HCT116 (cell line): Measurements from ENCODE around the gene DPEP3. TPM values are rescaled to one million over a fixed set of nuclear protein-coding genes. Genes with fewer than 3 reads are reported as not detected.

ENCODE experiments used
- ATAC-seq: fragments of 200-7000 bp; cut with Tn5 transposase; 2 replicates; pipeline ENCODE4 v1.9.1; 2020; ENCODE audit warnings: mild to moderate bottlenecking, moderate library complexity
- BruUV-seq: library from RNA; stranded (reverse); fragments of 400-500 nt; replicated peaks from 2 replicates; lab custom pipeline; 2021; lab: Mats Ljungman, UMichigan
- CTCF ChIA-PET: fragments of 300-600 bp; sonication (Branson Sonifier 250); formaldehyde crosslinking; loops from one replicate; lab custom pipeline; 2021; ENCODE audit warnings: antibody characterized with exemption; lab: Charles Lee
- POLR2A ChIA-PET: fragments of 300-600, 350-600 bp; sonication (Branson Sonifier 250); formaldehyde crosslinking; loops from one replicate; lab custom pipeline; 2021; ENCODE audit warnings: antibody characterized with exemption; lab: Charles Lee
- RAD21 ChIA-PET, 2 experiments: fragments of 300-600 bp; sonication (Branson Sonifier 250); formaldehyde crosslinking; loops; one replicate each; lab custom pipeline; 2023; ENCODE audit warnings: low total read pairs in 2 of 2; ENCODE audit not compliant: uncharacterized antibody in 2 of 2, unreplicated experiment in 2 of 2, low non-redundant PET in 1 of 2; lab: Charles Lee
- DNase-seq: peaks from one replicate; pipeline ENCODE4 v3.0.0-alpha.2; 2010; ENCODE audit warnings: low read depth, low spot score
- H2AFZ ChIP-seq: fragments of 200-600 bp; shearing (Covaris generic), sonication (generic); 2 replicates; pipeline ENCODE4 v1.6.1; 2017; ENCODE audit warnings: low read depth, mixed run types, mixed read lengths, antibody characterized with exemption, low read length; ENCODE audit not compliant: poor library complexity, severe bottlenecking
- H3K27ac ChIP-seq: 2 replicates; pipeline ENCODE4 v1.5.1; 2012; ENCODE audit warnings: low read depth, low read length
- H3K27me3 ChIP-seq: fragments of 200-600 bp; sonication (generic); 2 replicates; pipeline ENCODE4 v1.6.1; 2016; ENCODE audit warnings: mixed run types, low read length, mixed read lengths; ENCODE audit not compliant: insufficient read depth
- H3K36me3 ChIP-seq, 2 experiments: fragments of 200-500 bp in 1 of 2; fragments of 200-600 bp in 1 of 2; sonication (Bioruptor generic) in 1 of 2; sonication (generic) in 1 of 2; 2 replicates each; pipeline versions ENCODE4 v1.5.1 to v1.6.1; 2014 to 2016; ENCODE audit warnings: low read length in 2 of 2, inconsistent platforms in 1 of 2, mixed read lengths in 1 of 2, mixed run types in 1 of 2; ENCODE audit not compliant: insufficient read depth in 2 of 2, control insufficient read depth in 1 of 2
- H3K4me1 ChIP-seq, 2 experiments: fragments of 200-600 bp in 1 of 2; sonication (generic) in 1 of 2; 2 replicates each; pipeline versions ENCODE4 v1.5.1 to v1.6.1; 2012 to 2017; ENCODE audit warnings: low read length in 2 of 2, inconsistent platforms in 1 of 2, mild to moderate bottlenecking in 1 of 2, mixed read lengths in 1 of 2, mixed run types in 1 of 2, moderate library complexity in 1 of 2; ENCODE audit not compliant: insufficient read depth in 2 of 2, control insufficient read depth in 1 of 2
- H3K4me2 ChIP-seq: fragments of 200-600 bp; sonication (generic); 2 replicates; pipeline ENCODE4 v1.6.1; 2017; ENCODE audit warnings: mixed run types, low read length, mixed read lengths
- H3K4me3 ChIP-seq, 2 experiments: fragments of 200-600 bp in 1 of 2; sonication (generic) in 1 of 2; replicated peaks in 1 of 2; 2 replicates each; pipeline ENCODE4 v1.5.1; 2011 to 2016; ENCODE audit warnings: low read length in 2 of 2, control low read depth in 1 of 2, low read depth in 1 of 2, mild to moderate bottlenecking in 1 of 2, mixed read lengths in 1 of 2, mixed run types in 1 of 2
- H3K79me2 ChIP-seq: fragments of 200-600 bp; sonication (generic); 2 replicates; pipeline ENCODE4 v1.6.1; 2017; ENCODE audit warnings: mild to moderate bottlenecking, mixed run types, low read length, moderate library complexity, mixed read lengths; ENCODE audit not compliant: insufficient read depth
- H3K9ac ChIP-seq: fragments of 200-600 bp; sonication (generic); 2 replicates; pipeline ENCODE4 v1.6.1; 2016; ENCODE audit warnings: low read length, mixed read lengths
- H3K9me2 ChIP-seq: fragments of 200-600 bp; sonication (generic), shearing (Covaris generic); 2 replicates; pipeline ENCODE4 v1.6.1; 2017; ENCODE audit warnings: mixed run types, mild to moderate bottlenecking, moderate library complexity; ENCODE audit not compliant: insufficient read depth
- H3K9me3 ChIP-seq, 2 experiments: fragments of 200-500 bp in 1 of 2; fragments of 200-600 bp in 1 of 2; sonication (Bioruptor generic) in 1 of 2; sonication (generic) in 1 of 2; 2 replicates each; pipeline ENCODE4 v1.6.1; 2014 to 2017; ENCODE audit warnings: low read length in 2 of 2, mixed read lengths in 2 of 2, inconsistent platforms in 1 of 2, low read depth in 1 of 2, mild to moderate bottlenecking in 1 of 2, mixed run types in 1 of 2, moderate library complexity in 1 of 2; ENCODE audit not compliant: control insufficient read depth in 1 of 2, insufficient read depth in 1 of 2
- H4K20me1 ChIP-seq: fragments of 200-600 bp; sonication (generic), shearing (Covaris generic); 2 replicates; pipeline ENCODE4 v1.6.1; 2017; ENCODE audit warnings: mixed run types, mild to moderate bottlenecking, moderate library complexity; ENCODE audit not compliant: insufficient read depth
- CBX3 ChIP-seq: IDR thresholded peaks from 2 replicates; pipeline ENCODE4 v1.6.1; 2012; ENCODE audit warnings: low read depth
- EGR1 ChIP-seq: IDR thresholded peaks from 2 replicates; pipeline ENCODE4 v1.6.1; 2012; ENCODE audit warnings: low read depth
- EZH2 ChIP-seq: fragments of 200-600 bp; sonication (generic); IDR thresholded peaks from 2 replicates; pipeline ENCODE4 v1.6.1; 2017; ENCODE audit warnings: antibody characterized with exemption, mixed run types
- FOSL1 ChIP-seq: IDR thresholded peaks from 2 replicates; pipeline ENCODE4 v1.6.1; 2012; ENCODE audit warnings: low read depth
- JUND ChIP-seq: IDR thresholded peaks from 2 replicates; pipeline ENCODE4 v1.6.1; 2012
- POLR2A ChIP-seq: IDR thresholded peaks from 2 replicates; pipeline ENCODE4 v1.7.0; 2011; ENCODE audit warnings: borderline replicate concordance; ENCODE audit not compliant: insufficient read depth, insufficient read length; ENCODE audit errors: extremely low read depth
- POLR2AphosphoS5 ChIP-seq: IDR thresholded peaks from 2 replicates; pipeline ENCODE4 v1.6.1; 2011; ENCODE audit warnings: mild to moderate bottlenecking, low read depth, low read length, moderate library complexity
- SIN3A ChIP-seq: IDR thresholded peaks from 2 replicates; pipeline ENCODE4 v1.6.1; 2012; ENCODE audit warnings: low read depth
- SP1 ChIP-seq: IDR thresholded peaks from 2 replicates; pipeline ENCODE4 v1.6.1; 2012; ENCODE audit warnings: low read depth
- SRF ChIP-seq: IDR thresholded peaks from 2 replicates; pipeline ENCODE4 v1.6.1; 2012; ENCODE audit warnings: low read depth
- TCF7L2 ChIP-seq: IDR thresholded peaks from 2 replicates; pipeline ENCODE4 v1.7.0; 2011; ENCODE audit warnings: borderline replicate concordance, inconsistent platforms; ENCODE audit not compliant: insufficient read depth, insufficient read length; ENCODE audit errors: extremely low read depth
- YY1 ChIP-seq: IDR thresholded peaks from 2 replicates; pipeline ENCODE4 v1.6.1; 2011; ENCODE audit warnings: low read length, low read depth, moderate library complexity, mild to moderate bottlenecking; ENCODE audit not compliant: insufficient replicate concordance; ENCODE audit errors: extremely low read depth
- ZFX ChIP-seq: fragments of 450-650 bp; IDR thresholded peaks from 2 replicates; pipeline ENCODE4 v1.6.1; 2017
- ZNF274 ChIP-seq: fragments of 200-500 bp; sonication (Bioruptor generic); IDR thresholded peaks from 2 replicates; pipeline ENCODE4 v1.6.1; 2014; ENCODE audit warnings: mild to moderate bottlenecking, low read depth, low read length, inconsistent platforms
- intact Hi-C: fragments of 100-400 bp; cut with micrococcal nuclease; formaldehyde crosslinking; loops from 2 replicates; pipeline ENCODE4 v1.10.0; 2022
- total RNA-seq: library from RNA; stranded (reverse); gene quantifications from one replicate; pipeline ENCODE4 v1.2.1, GENCODE V29; 2021; ENCODE audit not compliant: unreplicated experiment
- TF ChIP-seq, protein P1 (sequence below): IDR thresholded peaks from 2 replicates; pipeline ENCODE4 v1.6.1; 2012
- TF ChIP-seq, protein P2 (sequence below): IDR thresholded peaks from 2 replicates; pipeline ENCODE4 v1.6.1; 2011; ENCODE audit warnings: mild to moderate bottlenecking, low read length, moderate library complexity; ENCODE audit not compliant: insufficient replicate concordance; ENCODE audit errors: extremely low read depth
- TF ChIP-seq, protein P3 (sequence below): IDR thresholded peaks from 2 replicates; pipeline ENCODE4 v1.6.1; 2012

Gene DPEP3
- total RNA-seq, 1 experiment from 2014 or later: not detected

DNA sequence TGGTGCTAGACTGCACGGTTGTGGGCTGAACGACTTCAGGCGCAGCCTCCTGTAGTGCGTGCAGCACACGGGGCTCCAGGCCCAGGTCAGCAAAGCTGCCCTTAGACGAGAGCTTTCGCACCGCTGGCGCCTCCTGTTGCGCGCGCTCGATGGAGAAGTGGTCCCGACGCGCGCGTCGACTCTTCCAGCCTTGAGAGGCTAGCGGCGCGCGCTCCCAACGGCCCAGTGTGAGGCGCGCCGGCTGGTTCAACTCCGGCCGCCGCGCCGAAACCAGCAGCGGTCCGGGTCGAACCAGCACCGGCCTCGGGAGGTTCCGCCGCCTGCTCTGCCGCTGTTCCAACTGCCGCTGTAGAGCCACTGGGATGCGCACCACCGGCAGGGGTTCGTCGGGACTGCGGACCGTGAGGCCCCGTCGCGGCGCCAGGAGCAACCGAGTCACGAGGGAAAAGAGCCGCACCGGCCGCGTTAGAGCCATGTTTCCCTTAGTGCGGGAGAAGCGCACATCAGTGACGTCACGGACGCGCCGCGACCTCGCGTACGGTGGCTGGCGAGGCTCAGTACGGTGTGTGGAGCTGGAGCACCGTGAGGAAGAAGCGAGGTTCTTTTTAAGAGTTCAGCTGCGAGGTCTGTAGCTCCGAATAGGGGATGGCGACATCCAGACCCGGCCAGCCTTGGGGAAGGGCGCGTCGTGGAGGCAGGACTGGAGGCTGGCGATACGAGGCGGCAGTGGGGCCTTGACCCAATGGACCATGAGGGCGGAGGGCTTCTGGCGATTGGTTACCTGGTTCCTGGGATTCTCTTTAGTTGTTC, 42.6 kb upstream of the DPEP3 start, which contains the start of the genes DDX28 and DUS2:
Gene DDX28 (minus strand): TSS at position 505 of the 810 bp plus-strand sequence. CDS start 30 bp downstream, at position 475.
Gene DUS2 (plus strand): TSS at position 557 of the 810 bp plus-strand sequence. CDS start 14,740 bp downstream, outside the sequence.
- intact Hi-C loops: no loop called here
- peak within 1 kb of the TSS; percentile 78 for H3K27ac ChIP-seq
- H3K9me3 ChIP-seq: no peaks in the 10 kb centered on the region
- H3K9ac ChIP-seq: peak within 1 kb of the TSS; percentile 99
- H3K27me3 ChIP-seq: no peaks in the 10 kb centered on the region
- H4K20me1 ChIP-seq: no peaks in the 10 kb centered on the region
- no TSS peak for BruUV-seq
- H3K9me2 ChIP-seq: no peaks in the 10 kb centered on the region
- H2AFZ ChIP-seq: no peak within 1 kb of the TSS
- ChIA-PET POLR2A (interaction anchor here (0.6 to 1.0 kb wide), 3 partner anchors 11 to 216 kb away, joined by 3 to 4 read pairs (median 3); partner anchors contain the start of genes RANBP10 and TSNAXIP1), RAD21 (interaction anchor here in 1 of 2 experiments (0.7 kb wide), 1 partner anchor 502 kb away, joined by 3 read pairs; no protein-coding TSS in a partner anchor), CTCF (interaction anchor here (0.6 kb wide), 1 partner anchor 236 kb away, joined by 3 read pairs; no protein-coding TSS in a partner anchor)
- ATAC-seq (peak; percentile 85), DNase-seq (peak; percentile 84)
- peaks cover 7% of the 10 kb centered on the region in 2 experiments; a peak in 2 of 4 replicates for H3K36me3 ChIP-seq
- peaks cover 12 to 24% of the 10 kb centered on the region in 2 experiments; a peak in 3 of 4 replicates for H3K4me1 ChIP-seq
- H3K4me3 ChIP-seq: peak within 1 kb of the TSS; percentile 98 to 99
- peaks cover 50% of the 10 kb centered on the region for H3K79me2 ChIP-seq
- peak within 1 kb of the TSS; percentile 99 for H3K4me2 ChIP-seq
- TF ChIP-seq POLR2A (peak; percentile 71), SIN3A (peak; percentile 97), ZFX (peak; percentile 79), EZH2 (no peak), TCF7L2 (peak; percentile 37), SP1 (peak; percentile 93), CBX3 (peak; percentile 95; the same call in 1 of the 2 replicates), SRF (peak; percentile 97), YY1 (peak; percentile 87), EGR1 (no peak), FOSL1 (no peak), POLR2AphosphoS5 (peak; percentile 91), ZNF274 (no peak), JUND (peak; percentile 26)
- TF ChIP-seq, protein P1, sequence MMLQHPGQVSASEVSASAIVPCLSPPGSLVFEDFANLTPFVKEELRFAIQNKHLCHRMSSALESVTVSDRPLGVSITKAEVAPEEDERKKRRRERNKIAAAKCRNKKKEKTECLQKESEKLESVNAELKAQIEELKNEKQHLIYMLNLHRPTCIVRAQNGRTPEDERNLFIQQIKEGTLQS: no peak; the same call in 1 of the 2 replicates
- TF ChIP-seq, protein P2, sequence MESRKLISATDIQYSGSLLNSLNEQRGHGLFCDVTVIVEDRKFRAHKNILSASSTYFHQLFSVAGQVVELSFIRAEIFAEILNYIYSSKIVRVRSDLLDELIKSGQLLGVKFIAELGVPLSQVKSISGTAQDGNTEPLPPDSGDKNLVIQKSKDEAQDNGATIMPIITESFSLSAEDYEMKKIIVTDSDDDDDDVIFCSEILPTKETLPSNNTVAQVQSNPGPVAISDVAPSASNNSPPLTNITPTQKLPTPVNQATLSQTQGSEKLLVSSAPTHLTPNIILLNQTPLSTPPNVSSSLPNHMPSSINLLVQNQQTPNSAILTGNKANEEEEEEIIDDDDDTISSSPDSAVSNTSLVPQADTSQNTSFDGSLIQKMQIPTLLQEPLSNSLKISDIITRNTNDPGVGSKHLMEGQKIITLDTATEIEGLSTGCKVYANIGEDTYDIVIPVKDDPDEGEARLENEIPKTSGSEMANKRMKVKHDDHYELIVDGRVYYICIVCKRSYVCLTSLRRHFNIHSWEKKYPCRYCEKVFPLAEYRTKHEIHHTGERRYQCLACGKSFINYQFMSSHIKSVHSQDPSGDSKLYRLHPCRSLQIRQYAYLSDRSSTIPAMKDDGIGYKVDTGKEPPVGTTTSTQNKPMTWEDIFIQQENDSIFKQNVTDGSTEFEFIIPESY: peak; percentile 83
- TF ChIP-seq, protein P3, sequence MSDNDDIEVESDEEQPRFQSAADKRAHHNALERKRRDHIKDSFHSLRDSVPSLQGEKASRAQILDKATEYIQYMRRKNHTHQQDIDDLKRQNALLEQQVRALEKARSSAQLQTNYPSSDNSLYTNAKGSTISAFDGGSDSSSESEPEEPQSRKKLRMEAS: peak; percentile 98
